Epidermal melanocyte (primary cell): Measurements from ENCODE around the gene ZNF813.
"Not testable (repeated sequence)": the region's sequence is repeated elsewhere in the genome, so short reads cannot be mapped to it uniquely, and the experiment has no call there.

Experiments
- DNase-seq: peaks from one replicate; pipeline ENCODE4 v3.0.0; 2011; ENCODE audit warnings: low spot score; ENCODE audit not compliant: insufficient read length

Gene ZNF813

DNA sequence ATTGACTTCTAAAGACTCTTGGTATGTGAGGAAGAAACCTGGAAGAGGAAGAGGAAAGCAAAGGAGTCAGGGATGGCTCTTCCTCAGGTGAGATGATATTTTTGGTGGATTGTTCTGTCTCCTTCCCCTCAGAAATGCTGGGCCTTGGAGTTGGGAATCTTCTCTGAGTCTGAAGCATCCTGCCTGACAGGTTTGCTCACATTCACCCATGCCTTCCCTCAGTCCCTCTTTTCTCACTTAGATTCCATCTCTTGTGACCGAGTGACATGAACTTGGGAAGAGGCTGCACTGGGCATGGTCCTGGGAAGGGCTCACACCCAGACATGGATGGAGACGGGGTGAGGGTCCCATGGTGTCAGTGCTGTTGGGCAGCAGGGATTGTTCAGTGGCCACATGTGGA, 16.2 kb downstream of the ZNF813 start:
- DNase-seq: not testable (repeated sequence)

DNA sequence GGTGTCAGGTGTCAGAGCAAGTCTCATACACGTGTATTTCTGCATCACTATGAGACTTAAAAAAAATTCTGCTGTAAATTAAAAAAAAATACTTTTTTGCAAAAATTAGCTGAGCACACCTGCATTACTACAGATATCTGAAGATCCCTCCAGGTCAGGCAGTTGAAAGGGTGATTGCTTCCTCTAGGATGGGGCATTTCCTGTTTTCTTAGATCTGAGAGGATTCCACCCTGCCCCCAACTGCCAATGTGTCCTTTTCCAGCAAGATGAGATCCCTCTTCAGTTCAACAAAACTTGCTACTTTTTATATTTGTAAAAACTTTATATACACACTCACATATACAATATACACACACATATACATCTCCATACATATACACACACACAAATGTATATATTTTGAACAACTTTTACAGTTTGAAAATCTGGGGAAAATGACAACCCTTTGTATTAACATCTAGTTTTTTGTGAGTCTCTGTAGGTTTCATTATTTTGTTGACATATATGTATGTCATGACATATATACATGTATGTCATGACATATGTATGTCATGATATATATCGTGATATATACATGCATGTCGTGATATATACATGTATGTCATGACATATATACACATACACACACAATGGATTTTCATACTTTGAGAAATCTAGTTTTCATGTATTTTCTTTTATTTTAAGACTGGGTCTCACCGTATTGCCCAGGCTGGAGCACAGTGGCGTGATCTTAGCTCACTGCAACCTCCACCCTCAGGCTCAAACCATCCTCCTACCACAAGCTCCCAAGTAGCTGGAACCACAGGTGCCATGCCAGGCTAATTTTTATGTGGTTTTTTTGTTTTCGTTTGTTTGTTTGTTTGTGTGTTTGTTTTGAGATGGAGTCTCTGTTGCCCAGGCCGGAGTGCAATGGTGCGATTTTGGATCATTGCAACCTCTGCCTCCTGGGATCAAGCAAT, 17.8 kb downstream of the ZNF813 start:
- DNase-seq: no peak

DNA sequence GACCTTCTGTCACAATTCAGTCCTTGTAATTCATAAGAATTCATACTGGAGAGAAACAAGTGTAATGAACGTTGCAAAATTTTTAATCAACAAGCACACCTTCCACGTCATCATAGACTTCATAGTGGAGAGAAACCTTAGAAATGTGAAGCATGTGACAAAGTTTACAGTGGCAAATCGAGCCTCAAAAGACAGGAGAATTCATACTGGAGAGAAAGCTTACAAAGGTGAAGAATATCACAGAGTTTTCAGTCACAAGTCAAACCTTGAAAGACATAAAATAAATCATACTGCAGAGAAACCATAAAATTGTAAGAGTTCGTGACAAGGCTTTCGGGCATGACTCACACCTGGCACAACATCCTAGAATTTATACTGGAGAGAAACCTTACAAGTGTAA, 24.6 kb downstream of the ZNF813 start:
- DNase-seq: no peak

DNA sequence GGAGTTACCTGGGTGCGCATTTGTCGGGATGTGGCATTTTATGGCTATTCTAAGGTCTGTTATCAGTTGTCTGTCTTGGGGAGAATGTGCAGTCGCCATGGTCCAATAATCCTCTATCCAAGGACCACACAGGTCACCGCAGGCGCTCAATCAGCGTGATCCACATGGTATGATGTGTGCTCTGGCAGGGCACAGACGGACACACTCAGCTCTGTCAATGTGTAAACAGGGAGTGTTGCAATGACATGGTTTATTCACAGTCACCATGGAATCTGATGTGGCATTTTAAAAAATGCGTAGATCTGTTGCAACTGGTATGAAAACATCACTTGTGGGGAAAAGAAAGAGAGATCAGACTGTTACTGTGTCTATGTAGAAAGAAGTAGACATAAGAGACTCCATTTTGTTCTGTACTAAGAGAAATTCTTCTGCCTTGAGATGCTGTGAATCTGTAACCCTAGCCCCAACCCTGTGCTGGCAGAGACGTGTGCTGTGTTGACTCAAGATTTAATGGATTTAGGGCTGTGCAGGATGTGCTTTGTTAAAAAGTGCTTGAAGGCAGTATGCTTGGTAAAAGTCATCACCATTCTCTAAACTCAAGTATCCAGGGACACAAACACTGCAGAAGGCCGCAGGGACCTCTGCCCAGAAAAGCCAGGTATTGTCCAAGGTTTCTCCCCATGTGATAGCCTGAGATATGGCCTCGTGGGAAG, 29.9 kb downstream of the ZNF813 start:
- not testable (repeated sequence) for DNase-seq

DNA sequence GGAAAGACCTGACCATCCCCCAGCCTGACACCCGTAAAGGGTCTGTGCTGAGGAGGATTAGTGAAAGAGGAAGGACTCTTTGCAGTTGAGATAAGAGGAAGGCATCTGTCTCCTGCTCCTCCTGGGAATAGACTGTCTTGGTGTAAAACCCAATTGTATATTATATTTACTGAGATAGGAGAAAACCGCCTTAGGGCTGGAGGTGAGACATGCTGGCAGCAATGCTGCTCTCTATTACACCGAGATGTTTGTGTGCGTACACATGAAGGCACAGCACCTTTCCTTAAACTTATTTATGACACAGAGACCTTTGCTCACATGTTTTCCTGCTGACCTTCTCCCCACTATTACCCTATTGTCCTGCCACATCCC, 30.5 kb downstream of the ZNF813 start:
- DNase-seq: not testable (repeated sequence)

DNA sequence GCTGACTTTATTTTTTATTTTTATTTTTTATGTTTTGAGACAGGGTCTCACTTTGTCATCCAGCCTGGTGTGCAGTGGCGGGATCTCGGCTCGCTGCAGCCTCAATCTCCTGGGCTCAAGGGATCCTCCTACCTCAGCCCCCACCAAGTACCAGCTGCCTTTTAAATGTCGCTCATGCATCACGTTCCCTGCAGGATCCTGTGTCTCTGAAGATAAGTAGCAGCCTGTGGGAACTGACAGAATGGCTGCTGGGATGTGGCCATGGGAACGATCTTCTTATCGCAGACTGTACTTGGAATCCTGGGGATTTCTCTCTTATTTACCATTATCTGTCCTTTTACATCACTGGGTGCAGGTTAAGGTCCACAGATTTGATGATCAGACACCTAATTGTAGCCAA, 35.6 kb downstream of the ZNF813 start:
- not testable (repeated sequence) for DNase-seq

DNA sequence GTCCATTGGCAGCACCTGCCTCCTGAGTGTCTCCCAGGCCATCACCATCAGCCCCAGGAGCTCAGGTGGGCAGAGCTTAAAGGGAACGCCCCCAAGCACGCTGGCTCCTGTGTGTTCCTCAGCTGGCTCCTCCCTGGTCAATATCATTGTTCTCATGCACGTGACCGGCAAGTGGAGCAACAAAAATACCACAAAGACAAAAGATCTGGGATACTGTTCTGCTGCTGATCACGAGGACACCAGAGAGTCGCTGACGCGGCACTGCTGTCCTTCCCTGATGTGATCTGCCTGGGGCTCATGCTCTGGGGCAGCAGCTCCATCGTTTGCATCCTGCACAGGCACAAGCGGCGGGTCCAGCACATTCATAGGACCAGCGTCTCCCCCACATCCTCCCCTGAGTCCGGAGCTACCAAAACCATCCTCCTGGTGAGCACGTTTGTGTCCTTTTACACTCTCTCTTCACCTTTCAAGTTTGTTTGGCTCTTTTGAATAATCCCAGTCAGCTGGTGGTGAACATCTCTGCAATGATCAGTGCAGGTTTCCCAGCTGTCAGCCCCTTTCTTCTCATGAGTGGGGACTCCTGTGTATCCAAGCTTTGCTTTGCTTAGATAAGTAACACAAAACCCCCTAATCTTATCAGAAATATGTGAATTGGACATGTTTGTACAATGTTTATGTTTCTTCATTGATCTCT, 36.3 kb downstream of the ZNF813 start:
- not testable (repeated sequence) for DNase-seq

DNA sequence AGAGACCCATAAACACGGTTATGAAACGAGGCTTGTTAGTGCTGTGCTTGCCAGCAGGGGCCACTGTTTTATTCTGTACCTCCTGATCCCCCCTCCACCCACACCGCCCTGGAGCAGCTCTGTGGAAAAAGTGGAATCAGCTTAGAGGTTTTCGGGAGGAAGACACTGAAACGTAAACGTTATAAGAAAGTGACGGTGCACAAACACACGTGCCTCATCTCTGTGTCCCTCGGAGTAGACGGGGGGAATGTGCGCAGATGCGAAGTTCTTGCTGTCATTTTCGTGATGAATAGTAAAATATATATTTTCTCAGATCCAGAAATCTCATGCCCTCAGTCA, 36.8 kb downstream of the ZNF813 start:
- DNase-seq: not testable (repeated sequence)

DNA sequence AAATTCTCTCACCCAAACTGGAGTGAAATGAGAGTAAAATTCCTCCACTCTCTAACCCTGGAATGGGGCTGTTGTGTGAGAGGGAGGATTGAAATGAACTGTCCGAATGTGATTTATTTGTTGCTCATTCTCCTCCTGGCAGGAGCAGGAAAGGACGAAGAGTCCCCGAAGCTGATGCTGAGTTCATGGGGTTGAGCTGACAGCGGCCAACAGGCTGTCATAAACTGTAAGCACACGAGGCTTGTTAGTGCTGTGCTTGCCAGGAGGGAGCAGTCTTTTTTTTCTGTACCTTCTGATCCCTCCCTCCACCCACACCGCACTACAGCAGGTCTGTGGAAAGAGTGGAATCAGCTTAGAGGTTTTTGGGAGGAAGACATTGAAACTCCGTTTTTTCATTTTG, 37.4 kb downstream of the ZNF813 start:
- DNase-seq: no peak

DNA sequence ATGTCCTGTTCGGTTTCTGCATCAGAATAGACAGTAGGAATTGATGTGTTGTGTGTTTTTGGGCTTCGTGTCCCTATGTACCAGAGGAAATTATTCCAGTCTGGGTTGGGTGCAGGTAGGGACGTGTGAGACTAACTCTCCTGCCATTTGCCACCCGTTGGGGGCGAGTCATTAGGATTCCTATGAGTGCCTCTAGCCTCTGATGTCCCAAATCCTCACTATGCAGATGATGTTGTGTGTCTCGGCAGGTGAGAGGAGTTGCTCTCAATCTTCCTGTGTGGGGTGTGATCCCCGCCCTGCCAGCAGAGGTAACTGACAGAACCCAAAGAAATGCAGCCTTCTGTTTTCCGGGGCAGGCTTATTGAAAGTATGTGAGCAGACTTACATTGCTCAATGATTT, 39.2 kb downstream of the ZNF813 start:
- no peak for DNase-seq

DNA sequence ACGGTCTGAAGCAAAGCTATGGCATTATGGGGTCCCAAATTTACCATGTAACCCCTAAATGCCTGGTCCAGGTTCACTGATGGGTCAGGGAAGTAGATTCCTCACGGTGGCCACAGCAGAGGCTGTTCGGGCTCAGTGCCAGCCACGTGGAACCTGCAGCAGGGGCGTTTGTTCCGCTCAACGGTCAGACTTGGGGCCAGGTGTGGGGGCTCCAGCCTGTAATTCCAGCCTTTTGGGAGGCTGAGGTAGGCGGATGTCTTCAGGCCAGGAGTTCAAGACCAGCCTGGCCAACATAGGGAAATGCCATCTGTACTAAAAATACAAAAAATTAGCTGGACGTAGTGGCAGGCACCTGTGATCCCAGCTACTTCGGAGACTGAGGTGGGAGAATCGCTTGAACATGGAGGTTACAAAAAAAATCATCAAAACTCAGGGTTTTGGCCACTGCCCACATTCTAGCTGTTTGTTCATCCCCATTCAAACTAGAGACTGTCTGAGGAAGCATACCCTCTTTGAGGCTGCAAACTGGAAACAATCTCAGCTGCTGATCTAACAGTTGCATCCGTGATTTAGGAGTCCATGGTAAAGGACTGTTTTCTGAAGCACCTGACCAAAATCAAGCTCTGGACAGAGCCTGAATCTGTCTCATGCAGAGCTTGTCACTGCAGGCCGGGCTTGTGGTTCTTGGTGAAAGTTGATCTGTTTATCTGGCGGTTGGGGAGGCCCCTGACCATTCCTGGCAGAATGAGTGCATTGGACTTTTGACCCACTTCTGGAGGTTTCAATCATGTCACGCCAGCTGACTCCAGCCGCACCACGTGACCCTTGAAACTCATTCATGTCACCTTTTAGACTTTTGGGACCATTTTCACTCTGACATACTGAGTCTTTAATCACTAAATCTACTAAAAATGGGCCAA, 40.2 kb downstream of the ZNF813 start:
- no peak for DNase-seq

DNA sequence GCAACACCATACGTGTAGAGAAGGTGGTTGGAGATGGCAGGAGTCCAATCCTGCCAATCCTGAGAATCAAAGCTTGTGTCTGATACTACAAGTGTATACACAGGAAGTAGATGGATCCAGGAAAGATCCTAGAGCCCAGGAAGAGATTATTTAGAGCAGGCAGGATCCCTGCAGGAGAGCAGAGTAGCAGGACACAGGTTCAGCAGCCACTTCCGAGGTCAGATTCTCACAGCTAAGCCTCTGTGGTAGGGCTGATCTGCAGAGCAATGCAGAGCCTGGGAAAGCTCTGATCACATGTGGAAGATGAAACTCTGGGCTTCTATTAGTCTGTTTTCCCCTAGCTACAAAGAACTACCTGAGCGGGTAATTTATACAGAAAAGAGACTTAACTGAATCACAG, 41.9 kb downstream of the ZNF813 start:
- no peak for DNase-seq

DNA sequence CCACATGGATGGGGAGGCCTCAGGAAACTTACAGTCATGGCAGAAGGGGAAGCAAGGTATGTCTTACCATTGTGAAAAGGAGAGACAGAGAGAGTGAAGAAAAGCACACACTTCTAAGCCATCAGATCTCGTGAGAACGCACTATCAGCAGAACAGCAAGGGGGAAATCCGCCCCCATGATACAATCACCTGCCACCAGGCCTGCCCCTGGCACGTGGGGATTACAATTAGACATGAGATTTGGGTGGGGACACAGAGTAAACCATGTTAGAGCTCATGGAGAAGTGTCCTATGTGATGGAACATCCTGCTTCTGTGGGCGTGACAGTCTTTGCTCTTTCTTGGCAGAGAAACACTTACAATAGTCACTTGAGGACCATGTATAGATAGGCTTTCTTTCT, 42.3 kb downstream of the ZNF813 start:
- DNase-seq: no peak

DNA sequence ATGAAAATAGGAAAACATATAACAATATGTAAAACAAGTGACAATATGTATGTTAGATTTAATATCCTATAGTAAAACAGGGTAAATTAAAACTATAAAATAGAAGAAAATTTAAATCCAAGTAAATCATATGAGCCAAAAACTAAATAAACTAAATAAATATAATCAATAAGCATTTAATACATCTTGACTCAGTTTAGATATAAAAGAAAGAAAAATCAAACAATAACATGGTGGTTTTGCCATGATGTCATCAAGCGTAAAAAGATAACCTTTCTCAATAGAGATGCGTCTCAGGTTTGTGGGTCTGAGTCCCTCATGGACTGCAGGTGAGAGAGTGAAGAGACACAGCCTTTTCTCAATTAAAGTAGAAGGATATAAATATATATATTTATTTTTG, 43.8 kb downstream of the ZNF813 start:
- DNase-seq: no peak

DNA sequence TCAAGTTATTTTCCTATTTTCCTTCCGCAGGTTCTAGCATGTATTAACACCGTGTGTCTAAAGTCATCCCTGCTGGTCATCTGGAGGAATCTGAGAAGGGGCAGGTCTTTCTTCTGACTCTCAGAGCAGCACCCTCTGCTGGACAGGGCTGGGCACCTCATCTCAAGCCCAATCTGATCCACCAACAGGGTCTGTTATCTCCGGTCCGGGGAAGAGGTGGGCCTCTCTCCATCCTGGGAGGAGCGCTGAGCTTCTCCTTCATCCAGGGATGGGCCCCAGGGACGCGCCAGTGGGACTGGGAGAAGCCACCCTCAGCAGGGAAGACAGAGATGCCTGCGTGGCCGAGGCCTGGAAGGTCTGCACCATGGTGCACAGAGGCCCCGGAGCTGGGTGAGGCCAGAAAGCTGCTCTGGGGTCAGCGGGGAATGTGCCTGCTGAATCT, 44.4 kb downstream of the ZNF813 start:
- DNase-seq: no peak

DNA sequence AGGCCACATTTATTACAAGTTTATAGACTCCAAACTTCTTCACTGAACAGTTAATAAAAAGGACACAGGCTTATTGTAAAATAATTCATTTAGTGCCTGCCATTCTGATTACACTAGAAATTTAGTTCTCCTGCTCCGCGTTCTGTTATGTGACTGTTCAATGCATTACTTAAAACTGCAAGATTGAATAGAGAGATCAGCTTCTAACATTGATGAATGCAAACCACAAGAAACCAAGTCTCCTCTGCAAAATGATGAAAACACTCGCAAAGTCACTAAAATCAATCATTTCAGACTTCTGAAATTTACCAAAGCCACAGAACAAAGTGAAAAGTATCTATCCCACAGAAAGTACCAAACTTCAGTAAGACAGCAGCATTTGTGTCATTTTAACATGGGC, 47.5 kb downstream of the ZNF813 start:
- not testable (repeated sequence) for DNase-seq

DNA sequence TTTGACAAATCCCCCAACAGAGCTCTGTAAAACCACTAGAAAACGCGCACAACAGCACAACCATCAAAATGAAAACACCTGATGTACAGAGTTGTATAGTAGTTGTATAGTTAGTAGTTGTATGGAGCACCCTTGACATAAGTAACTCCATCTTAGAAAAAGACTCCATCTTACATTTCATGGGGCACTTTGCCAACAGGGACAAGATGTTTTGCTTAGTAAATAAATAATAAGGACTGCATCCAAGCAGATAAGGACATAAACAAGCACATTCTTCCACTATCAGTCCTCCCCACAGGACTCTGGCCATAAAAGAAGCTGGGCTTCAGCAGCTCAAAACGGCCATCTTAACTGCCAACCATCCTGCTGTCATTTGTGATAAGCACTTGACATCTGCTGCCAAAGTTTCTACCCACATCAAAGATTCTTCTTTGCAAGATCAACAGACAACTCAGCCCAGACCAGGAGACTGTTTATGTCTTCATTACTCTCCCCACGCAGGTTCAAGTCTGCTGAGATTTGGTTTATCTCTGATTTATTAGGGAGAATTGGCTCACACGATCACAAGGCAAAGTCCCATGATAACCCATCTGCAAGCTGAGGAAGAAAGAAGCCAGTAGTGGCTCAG, 49.7 kb downstream of the ZNF813 start:
- no peak for DNase-seq

DNA sequence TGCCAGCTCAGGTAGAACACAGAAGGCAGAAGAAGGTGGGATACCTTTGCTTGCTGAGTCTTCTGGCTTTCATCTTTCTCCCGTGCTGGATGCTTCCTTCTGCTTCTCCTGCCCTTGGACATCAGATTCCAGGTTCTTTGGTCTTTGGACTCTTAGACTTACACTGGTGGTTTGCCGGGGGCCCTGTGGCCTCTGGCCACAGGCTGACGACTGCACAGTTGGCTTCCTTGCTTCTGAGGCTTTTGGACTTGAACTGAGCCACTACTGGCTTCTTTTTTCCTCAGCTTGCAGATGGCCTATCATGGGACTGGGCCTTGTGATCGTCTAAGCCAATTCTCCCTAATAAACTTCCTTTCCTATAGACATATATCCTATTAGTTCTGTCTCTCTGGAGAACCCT, 50.6 kb downstream of the ZNF813 start:
- no peak for DNase-seq

DNA sequence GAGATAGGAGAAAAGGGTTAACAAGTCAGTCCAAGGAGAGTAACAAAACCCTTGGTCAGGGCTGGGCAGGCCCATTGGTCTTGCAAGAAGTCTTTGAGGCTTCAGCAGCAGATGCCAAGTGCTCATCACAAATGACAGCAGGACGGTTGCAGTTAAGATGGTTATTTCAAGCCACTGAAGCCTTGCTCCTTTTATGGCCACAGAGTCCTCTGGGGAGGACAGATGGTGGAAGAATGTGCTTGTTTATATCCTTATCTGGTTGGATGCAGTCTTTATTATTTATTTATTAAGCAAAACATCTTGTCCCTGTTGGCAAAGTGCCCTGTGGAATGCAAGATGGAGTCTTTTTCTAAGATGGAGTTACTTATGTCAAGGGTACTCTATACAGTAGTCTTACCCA, 51.2 kb downstream of the ZNF813 start:
- DNase-seq: no peak

DNA sequence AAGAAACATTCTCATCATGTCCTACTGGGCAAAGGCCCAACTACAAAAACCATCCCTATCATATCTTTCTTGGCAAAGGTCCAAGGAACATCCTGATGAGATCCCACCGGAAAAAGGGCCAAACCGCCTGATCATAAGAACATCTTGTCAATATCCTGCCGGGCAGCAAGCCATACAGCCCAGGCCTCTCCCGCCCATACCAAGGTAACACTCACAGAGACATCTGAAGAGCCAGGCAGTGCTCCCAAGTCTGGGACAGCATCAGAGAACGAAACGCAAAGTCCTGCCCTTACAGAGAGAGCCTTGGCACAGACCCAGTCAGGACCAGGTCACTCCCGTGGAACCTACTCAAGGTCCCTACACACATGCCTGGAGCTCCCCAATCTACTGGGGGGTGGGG, 51.9 kb downstream of the ZNF813 start:
- DNase-seq: no peak

DNA sequence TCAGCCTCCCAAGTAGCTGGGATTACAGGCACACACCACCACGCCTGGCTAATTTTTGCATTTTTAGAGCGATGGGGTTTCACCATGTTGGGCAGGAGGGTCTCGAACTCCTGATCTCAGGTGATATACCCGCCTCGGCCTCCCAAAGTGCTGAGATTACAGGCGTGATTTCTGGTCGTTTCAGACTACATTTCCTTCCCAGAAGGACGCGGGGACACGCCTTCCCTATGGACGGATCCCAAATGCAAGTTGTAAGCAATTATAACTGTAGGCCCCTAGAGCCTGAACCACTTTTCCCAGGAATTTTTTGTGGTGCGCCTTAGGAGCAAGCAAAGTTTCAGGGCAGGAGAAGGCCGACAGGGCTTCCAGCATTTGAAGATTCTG, 52.6 kb downstream of the ZNF813 start:
- DNase-seq: no peak
